Kidney glomerular epithelial cell (primary cell): ENCODE results near the gene PSMB8.
"Not testable (repeated sequence)": the region's sequence is repeated elsewhere in the genome, so short reads cannot be mapped to it uniquely, and the experiment has no call there.

Experiments used
- DNase-seq: peaks from one replicate; lab custom pipeline; 2025; lab: John Stamatoyannopoulos, UW

Gene PSMB8

GRCh38 chr6:32836873-32837272 lies 7.0 kb downstream of the PSMB8 start:
- DNase-seq: no peak

DNA sequence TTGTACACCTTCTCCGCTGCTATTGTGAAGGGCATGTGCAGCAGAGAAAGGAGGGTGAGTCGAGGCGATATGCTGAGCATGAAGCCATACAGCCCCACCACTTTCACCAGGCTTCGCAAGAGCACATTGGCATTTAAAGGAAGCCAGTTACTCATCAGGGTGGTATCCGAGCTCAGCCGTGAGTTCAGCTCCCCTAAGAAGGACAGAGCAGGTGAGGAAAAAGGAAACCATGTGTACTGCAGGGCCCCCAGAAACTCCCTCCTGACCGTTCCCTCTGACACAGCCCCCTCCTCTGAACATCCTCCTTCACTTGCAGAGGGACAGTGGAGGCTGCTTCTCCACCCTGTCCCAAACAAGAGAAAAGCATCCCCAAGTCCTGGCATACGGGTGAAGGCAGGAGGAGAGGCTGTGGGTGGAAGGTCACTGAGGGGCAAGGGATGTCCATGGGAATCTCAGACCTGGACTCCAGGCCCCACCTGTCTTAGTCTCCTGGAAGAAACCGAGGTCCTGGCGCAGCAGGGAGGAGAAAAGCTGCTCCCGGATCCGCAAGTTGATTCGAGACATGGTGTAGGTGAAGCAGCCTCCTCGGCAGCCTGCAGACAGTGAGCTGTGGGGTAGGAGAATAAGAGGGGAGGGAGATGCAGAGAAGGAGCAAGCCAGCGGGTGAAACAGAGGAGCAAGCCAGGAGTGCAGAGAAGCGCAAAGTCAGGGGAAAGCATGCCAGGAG lies 8.5 kb downstream of the PSMB8 start:
- no peak for DNase-seq

GRCh38 chr6:32833664-32834063 lies 10.2 kb downstream of the PSMB8 start:
- no peak for DNase-seq

- no peak for DNase-seq
Observed at GRCh38 chr6:32832535-32832934, 11.3 kb downstream of the PSMB8 start.

DNA sequence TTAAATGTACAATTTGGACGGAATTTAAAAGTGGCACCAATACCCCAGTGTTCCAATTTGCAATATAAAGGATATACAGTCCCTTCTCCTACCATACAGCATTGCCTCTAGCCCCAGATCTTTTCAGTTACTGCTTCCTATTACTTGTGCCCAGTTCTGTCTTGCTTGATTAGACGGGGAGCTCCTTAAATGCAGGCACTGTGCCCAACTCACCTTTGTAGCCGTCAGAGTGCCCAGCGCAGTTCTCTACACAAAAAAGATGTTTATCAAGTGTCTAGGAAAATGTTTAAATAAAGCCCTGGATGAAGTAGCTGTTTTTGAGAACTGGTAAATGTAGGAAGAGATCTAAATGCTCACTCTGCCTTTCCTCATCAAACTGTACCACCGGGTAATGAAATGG lies 12.9 kb downstream of the PSMB8 start:
- DNase-seq: no peak

GRCh38 chr6:32830017-32830416 lies 13.8 kb downstream of the PSMB8 start:
- no peak for DNase-seq

DNA sequence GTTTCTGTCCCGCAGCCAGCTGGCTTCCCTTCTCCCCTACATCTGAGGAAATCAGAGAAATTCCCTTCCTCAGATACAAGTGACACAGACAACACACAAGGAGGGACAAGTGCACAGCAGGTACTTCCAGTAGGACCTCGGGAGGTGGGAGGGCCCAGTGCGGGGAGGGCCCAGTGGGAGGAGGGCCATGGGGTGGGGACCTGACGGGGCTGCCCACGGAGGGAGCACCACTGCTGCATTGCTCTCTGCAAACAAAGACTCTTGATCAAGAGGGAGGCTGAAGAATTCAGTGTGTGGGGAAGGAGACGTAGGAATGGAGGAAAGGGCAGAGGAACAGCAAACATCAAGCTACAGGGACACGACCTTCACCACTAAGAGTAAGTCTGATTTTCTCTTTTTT lies 14.4 kb downstream of the PSMB8 start:
- DNase-seq: no peak

GRCh38 chr6:32827025-32827424 lies 16.8 kb downstream of the PSMB8 start:
- DNase-seq: no peak

GRCh38 chr6:32825966-32826365 lies 17.9 kb downstream of the PSMB8 start:
- DNase-seq: peak; percentile 15

DNA sequence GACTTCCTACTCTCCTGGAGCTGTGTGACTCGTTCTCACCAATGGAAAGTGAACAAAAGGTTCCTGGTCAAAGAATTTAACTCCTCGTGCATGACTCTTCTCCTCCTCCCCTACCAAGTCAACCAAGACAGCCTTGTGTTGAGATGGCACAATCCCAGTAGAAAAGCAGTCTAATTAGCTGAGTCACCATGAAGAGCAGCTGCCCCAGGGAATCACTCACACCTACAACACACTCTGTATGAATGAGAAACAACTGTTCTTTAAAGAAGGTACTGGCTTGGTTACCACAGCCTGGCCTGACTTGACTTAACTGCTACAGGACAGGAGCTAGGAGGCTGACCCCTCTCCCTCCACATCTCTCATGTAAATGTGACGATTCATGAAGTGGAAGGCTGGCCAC lies 24.1 kb downstream of the PSMB8 start:
- DNase-seq: peak; percentile 94

- no peak for DNase-seq
Observed at GRCh38 chr6:32818867-32819266, 25.0 kb downstream of the PSMB8 start.

DNA sequence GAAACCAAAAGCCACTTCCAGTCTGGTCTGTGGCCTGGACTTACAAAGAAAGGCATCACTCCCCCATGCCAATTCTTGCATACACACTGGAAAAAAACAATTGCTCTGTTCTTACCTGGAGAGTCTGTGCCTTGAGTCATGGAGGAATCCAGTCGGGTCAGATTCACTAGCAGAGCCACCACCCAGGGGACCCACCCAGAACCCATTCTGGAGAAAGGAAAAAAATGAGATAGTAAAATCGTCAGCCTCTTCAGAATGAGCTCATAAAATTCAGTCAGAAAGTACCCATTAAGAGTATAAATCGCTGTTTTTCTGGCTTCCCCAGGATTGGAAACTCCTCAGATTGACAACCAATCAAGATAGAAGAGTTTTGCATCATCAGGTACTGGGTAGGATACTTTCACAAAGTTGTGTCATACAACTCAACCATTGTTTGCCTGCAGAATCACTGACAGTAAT lies 27.1 kb downstream of the PSMB8 start, which contains the start of gene HLA-DOB:
Gene HLA-DOB (minus strand): TSS at position 257 of the 459 bp plus-strand sequence. CDS start 51 bp downstream, at position 206.
- DNase-seq: peak; percentile 19

GRCh38 chr6:32815996-32816395 lies 27.9 kb downstream of the PSMB8 start:
- no peak for DNase-seq

DNA sequence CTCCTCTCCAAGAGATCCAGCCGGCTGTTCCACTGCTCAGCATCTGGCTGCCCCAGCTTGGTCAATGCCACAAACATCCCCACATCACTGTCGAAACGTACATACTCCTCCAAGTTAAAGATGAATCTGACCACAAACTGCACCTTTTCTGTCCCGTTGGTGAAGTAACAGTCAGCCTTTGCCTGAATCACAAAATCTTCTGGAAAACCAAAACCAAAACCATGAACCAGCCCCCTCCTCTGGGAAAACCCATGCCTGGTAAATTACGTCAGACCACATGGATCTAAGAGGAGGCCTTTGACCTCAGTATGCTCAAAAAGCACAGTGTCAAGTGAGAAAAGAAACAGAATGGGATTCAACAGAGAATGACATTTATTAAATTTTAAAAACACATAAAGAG lies 28.7 kb downstream of the PSMB8 start:
- DNase-seq: no peak

- no peak for DNase-seq
Observed at GRCh38 chr6:32814145-32814544, 29.7 kb downstream of the PSMB8 start.

- DNase-seq: no peak
Observed at GRCh38 chr6:32809171-32809570, 34.7 kb downstream of the PSMB8 start.

- no peak for DNase-seq
Observed at GRCh38 chr6:32807020-32807580, 36.7 kb downstream of the PSMB8 start.

GRCh38 chr6:32805404-32805803 lies 38.4 kb downstream of the PSMB8 start:
- DNase-seq: not testable (repeated sequence)

DNA sequence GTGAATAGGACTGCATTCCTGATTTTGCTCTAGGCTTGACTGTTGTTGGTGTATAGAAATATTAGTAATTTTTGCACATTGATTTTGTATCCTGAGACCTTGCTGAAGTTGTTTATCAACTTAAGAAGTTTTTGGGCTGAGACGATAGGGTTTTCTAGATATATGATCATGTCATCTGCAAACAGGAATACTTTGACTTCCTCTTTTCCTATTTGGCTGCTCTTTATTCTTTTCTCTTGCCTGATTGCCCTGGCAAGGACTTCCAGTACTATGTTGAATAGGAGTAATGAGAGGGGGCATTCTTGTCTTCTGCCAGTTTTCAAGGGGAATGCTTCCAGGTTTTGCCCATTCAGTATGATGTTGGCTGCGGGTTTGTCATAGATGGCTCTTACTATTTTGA lies 40.4 kb downstream of the PSMB8 start:
- no peak for DNase-seq

DNA sequence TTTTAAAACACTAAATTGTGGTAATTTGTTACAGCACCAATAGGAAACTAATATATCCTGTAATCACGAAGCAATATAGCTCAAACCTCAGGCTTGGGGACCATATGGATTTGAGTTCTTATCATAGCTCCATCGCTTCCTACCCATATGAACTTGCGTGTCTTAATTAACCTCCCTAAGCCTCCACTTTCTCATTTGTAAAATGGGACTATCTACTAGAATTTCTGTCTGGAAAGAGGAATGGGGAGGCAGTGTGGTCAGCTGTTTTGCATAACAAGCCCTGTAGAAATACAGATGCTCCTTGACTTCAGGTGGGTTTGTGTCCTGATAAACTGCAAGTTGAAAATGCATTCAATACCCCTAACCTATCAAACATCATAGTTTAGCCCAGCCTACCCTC lies 44.1 kb downstream of the PSMB8 start:
- DNase-seq: no peak

DNA sequence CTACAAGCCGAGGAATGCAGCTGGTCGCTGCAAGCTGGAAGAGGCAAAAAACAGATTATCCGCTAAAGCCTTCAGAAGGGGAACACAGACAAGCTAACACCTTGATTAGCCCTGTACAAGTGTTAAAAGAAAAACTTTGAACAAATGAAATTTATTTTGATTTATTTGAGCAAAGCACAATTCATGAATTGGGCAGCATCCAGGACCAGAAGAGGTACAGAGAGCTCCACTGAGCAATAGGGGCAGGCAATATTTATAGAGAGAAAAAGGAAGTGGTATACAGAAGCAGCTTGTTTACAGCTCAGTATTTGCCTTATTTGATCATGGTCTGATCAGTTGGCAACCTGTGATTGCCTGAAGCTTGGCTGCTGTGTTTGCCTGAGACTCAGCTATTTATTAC lies 44.7 kb downstream of the PSMB8 start:
- DNase-seq: no peak

GRCh38 chr6:32796848-32797776 lies 46.7 kb downstream of the PSMB8 start:
- DNase-seq: peak; percentile 35

DNA sequence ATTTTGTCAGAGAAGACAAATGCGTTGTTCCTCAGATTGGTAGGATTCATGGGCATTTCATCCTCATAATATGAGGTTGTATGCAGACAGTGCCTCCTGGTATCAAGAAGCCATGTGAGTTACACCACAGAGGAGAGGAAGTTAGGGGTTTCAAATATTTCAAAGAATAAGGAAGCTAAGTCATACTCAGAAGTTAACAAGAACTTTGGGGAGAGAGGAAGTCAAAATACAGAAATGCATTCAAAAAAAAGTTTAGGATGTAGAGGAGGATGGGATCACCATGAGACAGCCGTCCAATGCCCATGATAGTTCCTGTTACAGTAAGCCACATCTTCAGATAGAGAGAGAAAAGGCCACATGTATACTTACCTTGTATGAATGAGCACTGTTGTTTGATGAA lies 49.3 kb downstream of the PSMB8 start:
- DNase-seq: no peak
